KG1 (cell line): Measurements from ENCODE around the gene CYP26B1.
A peak's percentile ranks its signal among the peaks of the same experiment; 100 is the strongest.

Source experiments
- DNase-seq: peaks from one replicate; lab custom pipeline; 2025; lab: John Stamatoyannopoulos, UW

The CYP26B1 gene

DNA sequence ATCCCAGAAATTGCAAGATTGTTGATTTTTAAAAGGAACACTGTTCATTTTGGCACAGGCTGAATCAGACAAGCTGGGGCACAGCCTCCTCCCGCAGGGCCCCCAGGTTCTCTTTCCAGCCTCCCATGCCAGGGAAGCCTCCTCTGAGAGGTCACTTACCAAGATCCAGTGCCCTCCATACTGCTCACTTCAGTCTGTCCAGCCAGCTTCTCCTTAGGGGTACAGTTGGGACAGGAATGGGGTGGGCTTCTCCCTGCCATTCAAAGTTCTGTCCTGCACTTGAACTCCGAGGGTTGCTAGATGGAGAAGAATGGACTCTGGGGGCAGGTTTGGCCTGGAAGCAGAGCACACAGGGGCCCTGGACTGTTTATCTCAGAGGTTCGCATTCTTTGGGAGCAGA, 7.5 kb upstream of the CYP26B1 start:
- DNase-seq = no peak

- no peak for DNase-seq
These were observed 6.8 kb upstream of the CYP26B1 start for GRCh38 chr2:72154386-72154975.

- DNase-seq = no peak
These were observed 6.3 kb upstream of the CYP26B1 start for GRCh38 chr2:72153924-72154323.

DNA sequence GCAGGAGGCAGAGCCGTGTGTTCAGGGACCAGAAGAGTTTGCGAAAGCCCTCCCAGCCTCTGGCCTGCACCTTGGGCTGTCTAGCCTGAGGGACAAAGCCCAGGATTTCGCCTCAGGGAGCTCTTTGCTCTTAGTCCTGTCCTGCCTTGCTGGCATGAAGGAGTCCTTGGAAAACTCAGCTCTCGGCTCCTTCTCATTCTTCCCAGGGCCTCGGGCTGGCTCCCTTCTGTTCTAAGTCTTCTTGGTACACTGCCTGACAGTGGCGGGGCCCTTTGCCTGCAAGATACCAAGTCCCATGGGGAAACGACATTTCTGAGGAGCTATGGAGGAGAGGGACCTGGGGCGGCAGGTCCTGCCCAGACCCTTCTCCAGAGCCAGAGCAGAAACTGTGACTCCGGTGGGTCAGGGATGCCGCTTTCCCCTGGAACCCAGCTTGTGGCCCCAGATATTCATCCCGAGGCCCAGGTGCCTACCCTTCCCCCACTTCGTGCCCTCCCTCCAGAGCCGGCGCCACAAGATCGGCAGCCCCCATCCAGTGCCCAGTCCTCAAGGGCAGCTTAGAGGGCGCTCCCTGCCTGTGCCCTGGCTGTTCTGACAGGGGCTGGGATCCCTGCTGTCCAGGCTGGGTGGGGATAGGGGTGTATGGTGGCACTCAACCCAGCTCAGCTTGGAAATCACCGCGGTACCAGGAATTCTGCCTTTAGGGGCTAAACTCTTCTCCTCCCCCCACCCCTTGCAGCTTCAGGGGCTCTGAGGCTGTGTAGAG, 5.5 kb upstream of the CYP26B1 start:
- no peak for DNase-seq

DNA sequence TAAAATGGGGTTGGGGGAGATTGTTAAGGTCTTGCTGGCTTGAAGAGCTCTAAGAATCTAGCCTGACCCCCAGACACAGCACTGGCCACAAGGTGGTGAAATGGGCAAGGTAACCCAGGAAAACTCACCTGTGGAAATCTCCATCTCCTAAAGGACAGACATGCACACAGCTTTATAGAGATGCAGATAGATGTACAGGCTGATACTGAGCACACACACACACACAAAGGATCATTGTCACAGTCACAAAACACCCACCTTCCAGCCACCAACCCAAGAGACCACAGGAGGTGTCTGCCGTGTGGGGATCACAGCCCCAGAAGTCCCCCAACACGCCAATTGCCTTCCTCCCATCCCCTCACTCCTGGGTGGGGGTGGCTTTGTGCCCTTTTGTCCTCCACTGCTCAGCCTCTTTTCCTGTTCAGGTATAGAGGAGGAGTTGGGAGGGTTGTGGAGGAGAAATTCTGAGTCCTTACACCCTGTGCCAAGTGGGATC, 3.2 kb upstream of the CYP26B1 start:
- no peak for DNase-seq

DNA sequence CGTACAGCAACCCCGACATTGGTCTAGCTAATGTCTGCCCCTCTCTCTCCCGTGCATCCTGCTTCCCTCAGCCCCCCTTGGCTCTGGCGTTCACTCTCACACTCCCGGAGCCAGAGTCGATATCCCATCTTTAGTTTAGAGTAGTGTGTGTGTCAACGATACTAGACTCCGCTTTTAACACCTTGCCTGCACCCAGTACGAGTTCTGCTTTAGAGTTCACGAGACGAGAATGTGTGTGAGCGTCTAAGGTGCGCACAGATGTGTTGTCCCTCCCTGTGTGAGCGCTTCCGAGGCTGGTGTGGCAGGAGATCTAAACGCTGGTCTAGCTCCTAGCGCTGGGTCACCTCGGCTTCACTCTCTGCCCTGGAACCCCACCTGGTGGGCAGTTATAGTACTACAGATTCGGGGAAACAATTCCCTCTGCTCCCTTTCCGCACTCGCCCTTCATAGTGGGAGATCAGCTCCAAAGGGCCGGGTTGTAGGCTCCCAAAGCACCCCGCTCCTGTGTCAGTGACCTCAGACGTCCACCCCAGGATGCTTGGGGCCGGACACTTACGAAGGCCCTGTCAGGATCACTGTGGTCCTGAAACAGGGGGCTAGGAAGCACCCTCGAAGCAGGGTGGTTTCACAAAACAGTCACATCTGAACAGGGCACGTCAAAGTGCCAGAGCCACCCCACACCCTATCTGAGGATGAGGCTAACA, 2.6 kb upstream of the CYP26B1 start:
- DNase-seq = peak; percentile 22

DNA sequence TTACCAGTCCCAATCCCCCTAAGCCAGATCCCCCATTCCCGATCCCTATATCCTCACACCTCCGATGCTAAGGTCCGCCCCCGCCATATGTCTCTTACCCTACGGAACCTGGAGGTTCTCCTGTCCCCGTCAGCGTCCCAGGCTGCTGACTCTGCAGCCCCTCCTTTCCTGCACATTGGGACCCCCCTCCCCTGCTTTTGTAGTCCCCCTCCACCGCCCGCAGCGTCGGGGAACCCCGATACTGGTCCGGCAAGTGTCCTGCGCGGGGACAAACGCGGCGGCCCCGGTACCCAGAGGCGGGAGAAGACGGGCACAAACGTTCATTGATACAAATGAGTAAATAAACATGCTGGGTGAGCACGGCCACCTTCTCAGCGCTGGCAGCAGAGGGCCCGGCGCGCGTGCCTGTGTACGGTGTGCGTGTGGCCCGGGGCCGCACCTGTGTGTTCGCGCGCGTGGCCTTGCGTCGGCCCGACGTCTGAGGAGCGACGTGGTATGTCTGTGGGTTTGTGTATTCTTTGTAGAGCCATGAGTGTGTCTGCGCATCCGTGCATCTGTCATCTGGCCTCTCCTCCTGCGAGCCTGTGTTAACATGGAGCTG, 2.0 kb upstream of the CYP26B1 start:
- DNase-seq = no peak

DNA sequence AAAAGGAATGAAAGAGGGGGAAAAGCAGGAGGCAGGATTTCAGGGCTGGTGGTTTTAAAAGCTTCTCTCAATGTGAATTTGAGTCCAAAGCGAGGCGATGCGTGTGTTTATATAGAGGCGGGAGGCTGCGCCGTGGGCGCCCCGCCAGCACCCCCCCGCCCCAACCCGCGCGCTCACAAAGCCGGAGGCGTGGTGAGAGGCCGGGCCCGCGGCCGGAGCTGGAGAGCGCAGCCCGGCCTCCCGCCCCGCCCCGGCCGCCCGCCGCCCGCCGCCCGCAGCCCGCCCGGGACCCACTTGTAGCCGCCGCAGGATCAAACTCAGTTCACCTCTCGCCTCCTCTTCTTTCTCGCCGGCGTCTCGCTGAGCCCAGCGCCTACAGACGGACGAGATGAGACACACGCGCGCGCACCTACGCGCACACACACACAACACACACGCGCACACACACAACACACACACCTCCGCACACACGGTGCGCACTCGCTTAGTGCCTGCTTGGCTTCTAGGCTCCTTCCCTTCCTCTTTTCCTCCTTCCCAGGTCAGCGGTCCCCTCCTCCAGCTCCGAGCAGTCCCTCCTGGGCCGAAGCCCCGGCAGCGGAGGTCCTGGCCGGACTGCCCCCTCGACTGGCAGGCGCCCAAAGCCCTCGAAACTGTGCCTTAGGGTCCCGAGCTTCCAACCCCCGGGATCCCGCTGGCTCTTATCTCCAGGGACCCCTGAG, 1.3 kb upstream of the CYP26B1 start:
- no peak for DNase-seq

DNA sequence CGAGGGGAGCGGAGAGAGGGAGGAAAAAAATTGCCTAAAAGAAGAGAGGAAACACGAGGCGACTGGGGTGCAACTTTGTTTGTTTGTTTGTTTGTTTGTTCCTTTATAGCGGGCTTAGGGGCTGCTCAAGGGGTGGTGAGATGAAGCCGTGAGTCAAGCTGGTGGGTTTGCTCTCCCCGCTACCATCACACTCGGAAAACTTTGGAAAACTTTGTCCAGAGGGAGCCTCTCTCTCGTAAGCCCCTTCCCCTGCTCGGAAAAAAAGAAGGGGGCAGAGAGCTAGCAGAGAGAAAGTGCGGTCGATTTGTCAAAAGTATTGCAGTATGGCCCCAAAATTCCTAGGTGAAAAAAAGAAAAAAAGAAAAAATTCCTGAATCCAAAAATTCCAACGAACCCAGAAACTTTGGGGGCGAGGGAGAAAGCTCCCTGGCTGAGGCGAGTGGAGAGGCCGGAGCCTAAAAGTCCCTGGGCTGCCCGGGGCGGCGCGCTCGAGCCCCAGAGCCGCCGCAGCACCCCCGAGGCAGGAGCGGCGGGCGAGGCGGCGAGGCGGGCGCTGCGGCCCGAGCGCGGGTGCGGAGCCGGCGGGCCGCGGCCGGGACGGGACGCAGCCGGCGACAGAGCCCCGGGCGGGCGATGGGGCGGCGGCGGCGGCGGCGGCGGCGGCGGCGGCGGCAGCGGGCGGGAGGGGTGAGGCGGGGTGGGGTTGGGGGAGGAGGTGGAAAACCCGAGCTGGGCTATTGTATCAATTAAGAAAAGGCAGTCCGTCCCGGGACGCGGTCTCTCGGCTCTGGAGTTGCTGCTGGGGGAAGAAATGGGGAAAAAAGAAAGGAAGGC, 558 bp upstream of the CYP26B1 start:
- DNase-seq = no peak

GRCh38 chr2:72146347-72147302, 1.0 kb downstream of the CYP26B1 start:
- DNase-seq = no peak

DNA sequence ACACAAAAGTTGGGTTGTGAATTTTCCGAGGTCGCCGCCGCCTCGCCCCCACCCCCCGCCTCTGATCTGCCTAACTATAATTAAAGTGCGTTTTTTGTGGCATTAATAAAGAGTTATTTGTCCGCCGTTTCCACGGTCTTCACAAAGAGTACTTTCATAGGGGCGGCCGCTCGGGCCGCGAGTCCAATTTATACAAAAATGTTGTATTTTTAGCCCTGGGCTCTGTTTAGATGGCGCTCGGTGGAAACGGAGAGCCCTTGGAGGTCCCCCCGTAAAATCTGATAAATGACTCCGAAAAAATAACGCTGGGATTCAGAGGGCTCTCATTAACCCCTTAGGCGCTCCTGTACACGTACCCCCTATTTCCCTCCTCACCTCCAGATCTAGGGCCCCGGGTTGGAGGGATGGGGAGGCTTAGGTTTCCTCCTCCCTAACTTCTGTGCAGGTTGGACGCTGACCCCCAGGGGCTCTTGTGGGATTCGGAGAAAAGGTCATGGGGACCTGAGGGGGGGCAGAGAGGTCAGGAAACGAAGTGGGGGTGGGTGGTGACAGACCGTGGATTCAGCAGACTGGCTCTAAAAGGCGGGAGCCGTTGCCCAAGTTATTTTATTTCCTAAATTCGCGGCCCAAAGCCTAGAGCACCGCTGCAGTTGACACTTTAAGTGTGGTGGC, 1.9 kb downstream of the CYP26B1 start:
- DNase-seq = no peak

DNA sequence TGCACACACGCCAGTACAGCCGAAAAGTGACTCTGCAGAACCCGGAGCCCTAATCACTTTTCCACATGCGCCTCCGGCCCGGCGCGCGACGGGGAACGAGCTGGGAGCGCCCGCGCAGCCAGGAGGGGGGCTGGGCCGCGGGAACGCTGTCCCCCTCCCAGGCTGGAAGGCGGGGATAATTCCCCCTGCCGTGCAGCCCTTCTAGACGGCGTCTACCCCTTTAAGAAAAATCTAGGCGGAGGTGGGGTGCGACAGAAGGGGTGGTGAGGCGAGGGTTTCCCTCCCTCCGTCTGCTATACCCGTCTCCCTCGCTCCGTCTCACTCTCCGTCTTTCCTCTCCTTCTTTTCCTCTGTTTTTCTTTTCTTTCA, 2.4 kb downstream of the CYP26B1 start:
- no peak for DNase-seq

- no peak for DNase-seq
These were observed 2.9 kb downstream of the CYP26B1 start for GRCh38 chr2:72144632-72145288.

GRCh38 chr2:72144274-72144631, 3.4 kb downstream of the CYP26B1 start:
- no peak for DNase-seq

DNA sequence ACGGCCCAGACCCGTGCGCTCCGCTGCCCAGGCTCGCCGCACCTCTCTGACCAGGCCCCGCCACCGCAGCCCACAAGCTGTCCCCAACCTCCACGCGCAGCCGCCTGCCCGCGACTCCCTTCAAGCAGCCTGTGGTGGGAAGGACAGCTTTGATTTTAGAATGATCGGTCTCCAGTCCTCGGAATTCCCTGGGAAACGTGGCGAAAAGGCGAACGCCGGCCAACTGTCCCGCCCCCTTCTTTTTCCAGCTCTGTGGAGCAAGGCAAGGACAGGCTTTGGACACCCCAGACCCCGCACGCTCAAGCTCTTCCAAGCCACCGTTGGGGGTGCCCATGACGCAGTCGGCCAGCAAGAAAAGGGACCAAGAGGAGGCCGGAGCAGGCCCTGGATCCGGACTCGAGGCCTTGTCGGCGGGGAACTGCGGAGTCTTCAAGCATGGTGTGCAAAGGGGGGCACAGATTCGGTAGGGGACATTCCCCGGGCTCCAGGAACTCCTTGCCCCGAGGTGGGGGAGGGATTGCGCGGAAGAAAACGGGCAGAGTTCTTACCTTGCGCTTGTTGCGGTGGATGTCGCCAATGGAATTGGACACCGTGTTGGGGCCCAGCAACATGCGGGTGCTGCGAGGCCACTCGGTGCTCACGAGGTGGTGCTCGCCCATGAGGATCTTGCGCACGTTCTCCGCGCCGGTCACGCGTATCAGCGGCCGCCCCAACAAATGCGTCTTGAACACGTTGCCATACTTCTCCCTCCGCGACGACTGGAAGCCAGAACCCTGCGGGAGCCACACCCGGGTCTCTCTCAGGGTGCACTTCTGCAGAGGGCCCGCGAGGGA, 4.0 kb downstream of the CYP26B1 start:
- no peak for DNase-seq

- no peak for DNase-seq
These were observed 4.9 kb downstream of the CYP26B1 start for GRCh38 chr2:72142570-72143440.

DNA sequence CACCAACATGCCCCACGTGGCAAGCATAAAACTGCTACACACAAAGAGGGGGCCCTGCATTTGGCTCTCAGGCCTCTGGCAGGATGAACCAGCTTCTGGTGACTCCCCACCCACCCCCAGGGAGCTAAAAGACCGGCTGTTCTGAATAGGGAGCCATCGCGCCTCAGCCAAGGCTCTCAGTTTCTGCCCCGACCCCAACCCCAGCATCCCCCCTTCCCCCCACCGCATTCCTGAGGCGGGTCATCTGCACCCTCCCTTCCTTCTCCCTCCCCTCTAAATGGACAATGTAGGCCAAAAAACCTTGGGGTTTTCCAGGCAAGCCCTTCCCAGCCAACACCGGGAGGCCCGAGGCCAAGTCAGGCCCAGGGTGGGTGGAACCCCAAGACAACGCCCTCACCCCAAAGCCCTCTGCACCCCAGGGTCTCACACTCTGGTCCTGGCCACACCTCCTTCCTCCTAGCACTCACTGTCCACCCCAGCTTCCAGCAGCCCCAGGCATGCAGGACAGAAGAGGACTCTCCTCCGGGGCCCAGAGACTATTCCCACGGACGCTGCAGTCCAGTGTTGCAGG, 5.7 kb downstream of the CYP26B1 start:
- no peak for DNase-seq
